Tibial nerve (tissue), 3 donors: ENCODE results near the gene GARIN5B.

Experiments used
- POLR2A ChIP-seq, 2 donors: fragments of 450-650 bp; IDR thresholded peaks; one replicate each; pipeline ENCODE4 v1.6.1; 2017; ENCODE audit warnings: antibody characterized with exemption in 2 of 2, mild to moderate bottlenecking in 2 of 2, moderate library complexity in 2 of 2
- TF ChIP-seq, protein P1 (sequence below), 5 experiments: fragments of 200-600 bp in 3 of 5; fragments of 450-650 bp in 2 of 5; sonication (generic) in 3 of 5; IDR thresholded peaks; one replicate each; pipeline ENCODE4 v1.5.1; 2016 to 2019; ENCODE audit warnings: antibody characterized with exemption in 5 of 5, mild to moderate bottlenecking in 3 of 5, moderate library complexity in 2 of 5

GRCh38 chr19:55311397-55311796 lies 51.7 kb downstream of the GARIN5B start:
- TF ChIP-seq, protein P1, sequence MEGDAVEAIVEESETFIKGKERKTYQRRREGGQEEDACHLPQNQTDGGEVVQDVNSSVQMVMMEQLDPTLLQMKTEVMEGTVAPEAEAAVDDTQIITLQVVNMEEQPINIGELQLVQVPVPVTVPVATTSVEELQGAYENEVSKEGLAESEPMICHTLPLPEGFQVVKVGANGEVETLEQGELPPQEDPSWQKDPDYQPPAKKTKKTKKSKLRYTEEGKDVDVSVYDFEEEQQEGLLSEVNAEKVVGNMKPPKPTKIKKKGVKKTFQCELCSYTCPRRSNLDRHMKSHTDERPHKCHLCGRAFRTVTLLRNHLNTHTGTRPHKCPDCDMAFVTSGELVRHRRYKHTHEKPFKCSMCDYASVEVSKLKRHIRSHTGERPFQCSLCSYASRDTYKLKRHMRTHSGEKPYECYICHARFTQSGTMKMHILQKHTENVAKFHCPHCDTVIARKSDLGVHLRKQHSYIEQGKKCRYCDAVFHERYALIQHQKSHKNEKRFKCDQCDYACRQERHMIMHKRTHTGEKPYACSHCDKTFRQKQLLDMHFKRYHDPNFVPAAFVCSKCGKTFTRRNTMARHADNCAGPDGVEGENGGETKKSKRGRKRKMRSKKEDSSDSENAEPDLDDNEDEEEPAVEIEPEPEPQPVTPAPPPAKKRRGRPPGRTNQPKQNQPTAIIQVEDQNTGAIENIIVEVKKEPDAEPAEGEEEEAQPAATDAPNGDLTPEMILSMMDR (IDR thresholded peaks at IDR 0.05): no peak
- TF ChIP-seq POLR2A (IDR thresholded peaks at IDR 0.05): no peak
